ENCODE measurements around the gene DNAH2.

GRCh38 chr17:7740481-7741001 is 23.0 kb downstream of the DNAH2 start:
- TF ChIP-seq, protein P1, sequence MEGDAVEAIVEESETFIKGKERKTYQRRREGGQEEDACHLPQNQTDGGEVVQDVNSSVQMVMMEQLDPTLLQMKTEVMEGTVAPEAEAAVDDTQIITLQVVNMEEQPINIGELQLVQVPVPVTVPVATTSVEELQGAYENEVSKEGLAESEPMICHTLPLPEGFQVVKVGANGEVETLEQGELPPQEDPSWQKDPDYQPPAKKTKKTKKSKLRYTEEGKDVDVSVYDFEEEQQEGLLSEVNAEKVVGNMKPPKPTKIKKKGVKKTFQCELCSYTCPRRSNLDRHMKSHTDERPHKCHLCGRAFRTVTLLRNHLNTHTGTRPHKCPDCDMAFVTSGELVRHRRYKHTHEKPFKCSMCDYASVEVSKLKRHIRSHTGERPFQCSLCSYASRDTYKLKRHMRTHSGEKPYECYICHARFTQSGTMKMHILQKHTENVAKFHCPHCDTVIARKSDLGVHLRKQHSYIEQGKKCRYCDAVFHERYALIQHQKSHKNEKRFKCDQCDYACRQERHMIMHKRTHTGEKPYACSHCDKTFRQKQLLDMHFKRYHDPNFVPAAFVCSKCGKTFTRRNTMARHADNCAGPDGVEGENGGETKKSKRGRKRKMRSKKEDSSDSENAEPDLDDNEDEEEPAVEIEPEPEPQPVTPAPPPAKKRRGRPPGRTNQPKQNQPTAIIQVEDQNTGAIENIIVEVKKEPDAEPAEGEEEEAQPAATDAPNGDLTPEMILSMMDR (conservative IDR thresholded peaks at IDR 0.05; ENCODE audit: low read length), result no peak
- TF ChIP-seq EZH2phosphoT487 (IDR thresholded peaks at IDR 0.05; ENCODE audit: borderline replicate concordance), result no peak
